Right ventricle myocardium inferior (tissue), 1 donor: Measurements from ENCODE around the gene GTF2I. TPM values are rescaled to one million over a fixed set of nuclear protein-coding genes. Genes with fewer than 3 reads are reported as not detected.
"Not testable (repeated sequence)": the region's sequence is repeated elsewhere in the genome, so short reads cannot be mapped to it uniquely, and the experiment has no call there.

Source experiments
- ATAC-seq: fragments of 200-7000 bp; cut with Tn5 transposase; one replicate; pipeline ENCODE4 v1.9.1; 2020; ENCODE audit warnings: mild to moderate bottlenecking, moderate library complexity
- DNase-seq: peaks from one replicate; pipeline ENCODE4 v3.0.0; 2021; ENCODE audit errors: missing footprints
- intact Hi-C: fragments of 100-400 bp; cut with DNase I; formaldehyde crosslinking; loops from one replicate; pipeline ENCODE4 v1.11.0; 2022
- total RNA-seq: library from RNA; stranded (reverse); fragmentation: NEBNext Ultra II Directional; extraction: Animal tissue kit (Norgen Biotek cat#: 25700); gene quantifications from one replicate; pipeline ENCODE4 v1.2.1, GENCODE V29; 2021
- donor health status: DM: no; HTN: yes; CAD: no; lungs with severe emphysema.

GTF2I gene
- total RNA-seq, 1 donor from 2014 or later = 121 TPM

- intact Hi-C loops = no loop called here
- ATAC-seq = no peak
- no peak for DNase-seq
These were observed 27.4 kb downstream of the GTF2I start for GRCh38 chr7:74684921-74685320.

- intact Hi-C loops = no loop called here
- ATAC-seq = no peak
- no peak for DNase-seq
These were observed 33.0 kb downstream of the GTF2I start for GRCh38 chr7:74690474-74690873.

GRCh38 chr7:74704419-74704818 is 46.9 kb downstream of the GTF2I start:
- intact Hi-C loops = loop anchor here (5.0 kb wide), 1 partner anchor 47 kb away; the partner anchor contains the start of gene GTF2I
- not testable (repeated sequence) for ATAC-seq, DNase-seq

- DNase-seq = no peak
- ATAC-seq = no peak
- intact Hi-C loops = no loop called here
These were observed 49.7 kb downstream of the GTF2I start for GRCh38 chr7:74707238-74707637.

DNA sequence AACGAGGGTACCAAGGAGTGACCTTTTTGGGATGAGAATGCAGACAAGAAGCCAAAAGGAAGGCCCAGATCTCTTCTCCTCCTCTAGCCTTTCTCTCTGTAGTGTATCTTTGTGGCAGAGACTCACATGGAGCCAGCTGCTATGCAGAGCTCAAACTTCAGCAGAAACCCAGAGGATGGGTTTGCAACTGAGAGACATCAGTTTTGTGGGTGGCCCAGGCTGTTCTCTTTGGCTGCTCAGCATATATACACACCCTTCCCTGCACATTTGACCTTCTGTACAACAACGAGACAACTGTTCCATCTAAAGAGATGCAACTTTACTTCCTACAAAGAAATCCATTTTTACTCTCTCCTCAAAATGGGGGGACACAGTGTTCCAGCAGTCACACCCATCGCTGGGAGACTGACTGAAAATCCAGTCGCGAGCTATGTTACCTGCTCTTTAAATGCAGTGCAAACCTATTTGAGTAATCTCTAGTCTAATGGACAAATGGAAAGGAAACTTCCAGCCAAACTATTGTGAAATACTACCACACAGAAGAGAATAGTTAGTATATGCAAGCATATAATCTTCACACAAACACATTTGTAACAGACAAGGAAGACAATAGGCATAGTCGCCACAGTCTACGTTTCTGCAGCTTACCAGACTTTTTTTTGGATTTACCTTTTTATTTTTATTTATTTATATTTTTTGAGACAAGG is 51.2 kb downstream of the GTF2I start:
- DNase-seq (no peak), ATAC-seq (no peak)
- intact Hi-C loops = no loop called here

DNA sequence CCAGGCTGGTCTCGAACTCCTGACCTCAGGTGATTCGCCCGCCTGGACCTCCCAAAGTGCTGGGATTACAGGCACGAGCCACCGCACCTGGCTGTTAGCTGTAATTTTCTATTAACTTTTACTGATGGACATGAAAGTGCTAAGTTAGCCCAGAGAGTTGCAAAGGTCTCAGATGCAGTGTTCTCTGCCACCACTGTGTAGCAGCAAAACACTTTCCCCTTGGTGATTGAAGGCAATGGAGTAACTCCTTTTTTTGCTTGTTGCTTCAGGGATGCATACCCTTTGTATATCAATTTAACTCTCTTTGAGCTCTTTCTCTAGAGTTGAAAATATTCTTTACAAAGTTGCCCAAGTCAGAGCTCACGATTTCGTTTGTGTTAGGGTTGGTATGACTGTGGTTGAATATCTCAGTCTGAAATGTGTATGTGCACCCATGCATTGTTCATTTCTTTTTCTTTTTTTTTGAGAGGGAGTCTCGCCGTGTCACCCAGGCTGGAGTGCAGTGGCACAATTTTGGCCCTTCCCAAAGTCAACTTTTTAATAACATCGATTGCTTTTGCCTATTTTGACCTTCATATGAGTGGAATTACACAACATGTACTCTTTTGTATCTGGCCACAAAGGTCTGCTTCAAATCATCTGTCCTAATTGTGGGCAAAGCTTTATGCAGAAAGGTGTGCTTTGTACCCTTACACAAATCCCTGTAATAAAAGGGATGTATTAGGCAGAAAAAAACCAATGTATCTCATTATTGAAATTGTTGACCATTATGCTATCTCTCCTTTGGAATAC is 52.6 kb downstream of the GTF2I start:
- DNase-seq (no peak), ATAC-seq (no peak)
- intact Hi-C loops = no loop called here

- intact Hi-C loops = no loop called here
- DNase-seq (no peak), ATAC-seq (no peak)
These were observed 56.0 kb downstream of the GTF2I start for GRCh38 chr7:74713567-74713966.

- DNase-seq = no peak
- intact Hi-C loops = no loop called here
- ATAC-seq = no peak
These were observed 60.4 kb downstream of the GTF2I start for GRCh38 chr7:74717889-74718288.

DNA sequence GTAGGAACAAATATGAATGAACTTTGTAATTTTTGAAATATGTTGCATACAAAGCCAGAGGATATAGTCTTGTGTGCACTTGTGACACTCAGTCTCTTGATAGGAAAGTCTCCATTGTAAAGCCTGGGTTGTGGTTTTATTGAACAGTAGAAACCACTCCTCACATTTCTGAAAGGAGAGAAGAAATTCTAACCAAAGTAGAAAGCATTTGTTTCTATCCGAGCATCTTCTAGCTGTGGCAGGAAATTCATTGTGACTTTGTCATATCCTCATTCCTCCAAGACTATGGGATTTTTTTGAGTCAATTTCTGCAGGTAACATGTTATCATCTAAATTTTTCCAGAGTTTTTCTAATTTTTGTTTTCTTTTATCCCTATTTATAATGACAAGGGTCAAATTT is 60.8 kb downstream of the GTF2I start:
- intact Hi-C loops = no loop called here
- no peak for ATAC-seq
- DNase-seq = no peak

- ATAC-seq = no peak
- intact Hi-C loops = no loop called here
These were observed 64.6 kb downstream of the GTF2I start for GRCh38 chr7:74722153-74722552.

GRCh38 chr7:74725840-74726239 is 68.3 kb downstream of the GTF2I start:
- DNase-seq (no peak), ATAC-seq (no peak)
- intact Hi-C loops = no loop called here

More at GRCh38 chr7:74722153-74722552, 64.6 kb downstream of the GTF2I start:
- no peak for DNase-seq

- DNase-seq (no peak), ATAC-seq (no peak)
- intact Hi-C loops = no loop called here
These were observed 69.0 kb downstream of the GTF2I start for GRCh38 chr7:74726309-74727101.

GRCh38 chr7:74728686-74729085 is 71.2 kb downstream of the GTF2I start:
- ATAC-seq, intact Hi-C loops, DNase-seq: not testable (repeated sequence)

DNA sequence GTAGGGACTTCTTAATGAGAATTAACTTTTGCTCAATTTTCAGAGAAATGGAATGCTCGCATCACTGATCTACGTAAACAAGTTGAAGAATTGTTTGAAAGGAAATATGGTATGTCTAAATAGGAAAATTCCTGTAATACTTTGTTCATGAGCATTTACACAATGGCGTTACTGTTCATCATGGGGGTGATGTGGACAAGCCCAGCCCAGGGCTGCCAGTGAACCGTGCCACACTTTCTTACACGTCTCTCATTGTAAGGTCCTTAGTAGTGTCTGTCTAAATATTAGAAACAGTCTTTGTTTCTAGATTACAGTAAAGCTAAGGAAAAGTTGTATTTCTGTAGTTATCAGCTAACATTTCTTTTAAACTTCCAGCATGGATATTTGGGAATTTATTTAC is 72.7 kb downstream of the GTF2I start:
- ATAC-seq, intact Hi-C loops: not testable (repeated sequence)

DNA sequence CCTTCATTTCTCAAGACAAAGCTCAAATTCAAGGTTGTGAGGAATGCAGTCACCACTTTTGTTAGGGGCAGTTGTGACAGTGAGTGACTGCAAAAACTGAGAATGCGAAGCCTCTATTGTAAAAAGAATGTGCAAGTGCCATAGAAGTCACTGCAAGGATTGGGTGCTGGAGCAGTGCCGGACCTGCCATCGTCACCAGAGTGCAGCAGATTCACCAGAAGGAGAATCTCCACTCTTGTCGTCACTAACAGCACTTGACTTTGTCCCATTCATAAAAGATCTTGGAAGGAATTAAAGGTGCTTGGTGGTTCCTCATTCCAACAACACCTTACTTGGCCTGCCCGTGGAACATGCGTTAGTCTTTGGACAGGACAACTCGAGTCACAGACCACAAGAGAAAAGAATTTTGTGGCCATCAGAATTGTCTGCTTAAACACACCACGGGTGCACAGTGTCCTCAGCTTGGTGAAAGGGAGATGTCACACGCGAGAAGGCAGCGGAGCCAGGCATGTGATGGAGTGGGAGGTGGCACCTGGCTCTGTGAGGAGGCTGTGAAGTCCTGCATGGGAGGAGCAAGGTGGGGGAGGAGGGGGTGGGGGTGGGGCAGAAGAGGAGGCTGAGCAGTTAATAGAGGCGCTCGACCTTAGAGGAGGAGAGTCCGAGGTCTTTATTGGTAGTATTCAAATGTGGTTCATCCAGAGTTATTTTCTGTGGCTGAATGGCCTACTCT is 82.6 kb downstream of the GTF2I start:
- DNase-seq, intact Hi-C loops, ATAC-seq: not testable (repeated sequence)

More for the DNA sequence above, 72.7 kb downstream of the GTF2I start:
- DNase-seq = not testable (repeated sequence)

- DNase-seq, intact Hi-C loops: not testable (repeated sequence)
These were observed 86.5 kb downstream of the GTF2I start for GRCh38 chr7:74743936-74744557.

DNA sequence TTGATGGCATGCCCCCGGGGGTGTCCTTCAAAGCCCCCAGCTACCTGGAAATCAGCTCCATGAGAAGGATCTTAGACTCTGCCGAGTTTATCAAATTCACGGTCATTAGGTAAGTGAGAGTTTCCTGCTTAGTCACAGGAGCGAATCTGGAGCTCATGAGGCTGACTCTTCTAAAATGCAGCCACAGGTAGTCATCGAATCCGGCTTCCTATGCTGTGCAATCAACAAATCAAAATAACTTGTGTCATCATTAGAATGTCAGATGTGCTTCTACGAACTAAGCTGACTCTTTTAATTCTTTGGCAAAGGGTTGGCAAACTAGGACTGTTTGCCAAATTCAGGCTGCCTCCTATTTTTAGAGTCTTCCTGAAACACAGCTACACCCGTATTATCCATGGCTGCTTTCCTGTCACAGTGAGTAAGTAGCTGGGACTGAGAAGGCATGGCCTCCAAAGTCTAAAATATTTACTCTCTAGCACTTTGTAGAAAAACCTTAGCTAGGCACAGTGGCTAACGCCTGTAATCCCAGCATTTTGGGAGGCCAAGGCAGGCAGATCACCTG is 96.5 kb downstream of the GTF2I start:
- peak; percentile 85 for ATAC-seq
- intact Hi-C loops, DNase-seq: not testable (repeated sequence)

More at GRCh38 chr7:74743936-74744557, 86.5 kb downstream of the GTF2I start:
- peak; percentile 92 for ATAC-seq

GRCh38 chr7:74756673-74757072 is 99.2 kb downstream of the GTF2I start:
- intact Hi-C loops, DNase-seq, ATAC-seq: not testable (repeated sequence)
